Left lung (tissue), 10 donors: ENCODE results near the gene PDCL3. TPM values are rescaled to one million over a fixed set of nuclear protein-coding genes. Genes with fewer than 3 reads are reported as not detected.
A peak's percentile ranks its signal among the peaks of the same experiment; 100 is the strongest.

Experiments
- ATAC-seq: fragments of 200-7000 bp; cut with Tn5 transposase; one replicate; pipeline ENCODE4 v1.9.1; 2020; ENCODE audit warnings: moderate library complexity
- DNase-seq, 4 donors: peaks; one replicate each; pipeline ENCODE4 v3.0.0-alpha.2; 2013 to 2020
- H3K27ac ChIP-seq, 2 donors: fragments of 200-600 bp; sonication (generic) in 1 of 2; one replicate each; pipeline versions ENCODE4 v1.5.0 to v1.8.0; 2020 to 2021
- H3K27me3 ChIP-seq, 2 donors: fragments of 200-600 bp; sonication (generic) in 1 of 2; one replicate each; pipeline versions ENCODE4 v1.5.0 to v1.8.0; 2020 to 2021
- H3K36me3 ChIP-seq, 2 donors: fragments of 200-600 bp; sonication (generic) in 1 of 2; one replicate each; pipeline versions ENCODE4 v1.5.0 to v1.8.0; 2020 to 2021
- H3K4me1 ChIP-seq, 2 donors: fragments of 200-600 bp; one replicate each; pipeline ENCODE4 v1.8.0; 2021
- H3K4me3 ChIP-seq, 2 donors: fragments of 200-600 bp; sonication (generic) in 1 of 2; one replicate each; pipeline versions ENCODE4 v1.5.0 to v1.8.0; 2020 to 2021; ENCODE audit warnings: mild to moderate bottlenecking in 1 of 2
- H3K9me3 ChIP-seq, 2 donors: fragments of 200-600 bp; sonication (generic) in 1 of 2; one replicate each; pipeline versions ENCODE4 v1.5.0 to v1.8.0; 2020 to 2021
- CTCF ChIP-seq, 2 donors: fragments of 200-600 bp; sonication (generic) in 1 of 2; IDR thresholded peaks; one replicate each; pipeline versions ENCODE4 v1.5.0 to v1.8.0; 2021; ENCODE audit warnings: antibody characterized with exemption in 2 of 2
- intact Hi-C, 2 donors: fragments of 100-400 bp; cut with DNase I; formaldehyde crosslinking; loops; one replicate each; pipeline versions ENCODE4 v1.11.2 to v1.14.2; 2022
- polyA plus RNA-seq, 6 donors: library from polyadenylated mRNA; unstranded; fragments of 120-200 nt; gene quantifications; one replicate each; pipeline ENCODE4 v1.2.1, GENCODE V29; 2013; ENCODE audit not compliant: insufficient read length in 6 of 6
- total RNA-seq, 2 donors: library from RNA; stranded (reverse); fragmentation: NEBNext Ultra II Directional; extraction: Animal tissue kit (Norgen Biotek cat#: 25700); gene quantifications; one replicate each; pipeline ENCODE4 v1.2.1, GENCODE V29; 2021
- donor health status: DM: no; HTN: yes; CAD: no.
- donor health status: DM: no; HTN: no; CAD: no.

PDCL3 gene
- total and polyA plus RNA-seq, 8 donors = 17.8 to 29.2 (median 27.4) TPM

DNA sequence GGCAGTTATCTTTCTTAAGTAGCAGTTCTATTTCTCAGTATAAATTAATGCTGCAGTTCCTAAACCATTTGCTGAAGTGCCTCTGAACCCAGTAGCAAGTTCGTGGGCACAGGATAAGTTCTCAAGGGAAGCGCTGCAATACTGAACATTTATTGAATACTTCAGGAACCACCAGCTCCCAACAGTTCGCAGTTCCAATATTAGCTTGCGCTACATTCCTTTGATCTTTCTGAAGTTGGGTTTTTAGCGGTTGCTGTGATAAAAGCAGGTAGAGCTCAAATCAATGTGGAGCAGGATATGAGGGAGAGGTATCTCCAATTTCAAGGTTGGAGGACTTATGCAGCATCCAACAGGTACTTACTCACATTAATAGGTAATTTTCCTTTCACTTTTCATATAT is 33.7 kb downstream of the PDCL3 start:
- TF ChIP-seq CTCF (IDR thresholded peaks at IDR 0.05) = no peak
- DNase-seq (no peak), ATAC-seq (no peak)
- no peaks in the 10 kb centered on the region for H3K9me3 ChIP-seq
- H3K36me3 ChIP-seq = no peaks in the 10 kb centered on the region
- no peak overlapping the region for H3K27ac ChIP-seq
- H3K4me3 ChIP-seq = no peak overlapping the region
- no peaks in the 10 kb centered on the region for H3K27me3 ChIP-seq
- intact Hi-C loops = no loop called here
- H3K4me1 ChIP-seq = no peaks in the 10 kb centered on the region

DNA sequence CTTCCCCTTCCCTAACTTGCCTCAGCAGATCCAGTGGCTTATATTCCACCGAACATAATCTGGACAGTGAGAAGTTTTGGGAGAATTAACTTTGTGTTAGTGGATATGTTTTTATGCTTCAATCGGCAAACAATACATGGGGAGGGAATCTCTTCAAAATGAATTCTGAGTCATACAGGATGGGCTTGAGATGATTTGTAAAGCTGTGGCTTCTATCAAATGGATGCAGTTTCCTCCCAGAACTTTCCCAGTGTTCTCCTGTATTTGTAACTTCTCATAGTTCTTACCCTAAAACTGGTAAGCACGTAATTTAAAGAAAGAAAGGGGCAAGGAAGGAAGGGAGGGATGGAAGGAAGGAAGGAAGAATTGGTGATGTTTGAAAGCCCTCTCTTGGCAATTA is 36.8 kb downstream of the PDCL3 start:
- no peaks in the 10 kb centered on the region for H3K9me3 ChIP-seq
- no peak for TF ChIP-seq CTCF (IDR thresholded peaks at IDR 0.05)
- no peak overlapping the region for H3K27ac ChIP-seq
- DNase-seq (no peak), ATAC-seq (no peak)
- no peaks in the 10 kb centered on the region for H3K36me3 ChIP-seq
- intact Hi-C loops = no loop called here
- no peak overlapping the region for H3K4me3 ChIP-seq
- H3K27me3 ChIP-seq = no peaks in the 10 kb centered on the region
- H3K4me1 ChIP-seq = no peaks in the 10 kb centered on the region

DNA sequence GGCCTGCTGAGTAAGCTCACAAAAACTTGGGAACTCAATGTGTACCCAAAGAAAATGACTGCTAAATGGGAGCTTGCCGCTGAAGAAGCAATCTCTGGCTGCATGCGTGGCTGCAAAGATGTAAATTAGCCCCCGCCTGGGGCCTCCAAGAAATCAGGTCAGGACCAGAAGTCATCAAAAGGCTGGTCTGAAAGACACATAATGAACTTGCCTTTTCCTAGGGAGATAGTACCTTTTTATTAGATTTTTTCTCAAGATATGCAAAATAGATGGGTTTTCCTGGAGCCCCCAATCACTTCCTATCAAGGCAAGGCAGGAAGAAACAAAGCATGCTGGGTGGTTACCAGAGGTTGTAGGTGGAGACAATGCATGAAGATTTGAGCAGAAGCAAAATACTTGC is 38.9 kb downstream of the PDCL3 start:
- no peaks in the 10 kb centered on the region for H3K27me3 ChIP-seq
- no peak overlapping the region for H3K4me3 ChIP-seq
- intact Hi-C loops = no loop called here

GRCh38 chr2:100603414-100603813 is 40.6 kb downstream of the PDCL3 start:
- Histone ChIP-seq H3K27me3 (no peaks in the 10 kb centered on the region), H3K27ac (no peak overlapping the region), H3K4me1 (no peaks in the 10 kb centered on the region), H3K9me3 (no peaks in the 10 kb centered on the region), H3K4me3 (no peak overlapping the region), H3K36me3 (no peaks in the 10 kb centered on the region)
- intact Hi-C loops = no loop called here
- no peak for TF ChIP-seq CTCF (IDR thresholded peaks at IDR 0.05)
- no peak for DNase-seq
- no peak for ATAC-seq

More for the DNA sequence above, 38.9 kb downstream of the PDCL3 start:
- DNase-seq (no peak), ATAC-seq (no peak)
- Histone ChIP-seq H3K9me3 (no peaks in the 10 kb centered on the region), H3K36me3 (no peaks in the 10 kb centered on the region), H3K27ac (no peak overlapping the region), H3K4me1 (no peaks in the 10 kb centered on the region)
- TF ChIP-seq CTCF (IDR thresholded peaks at IDR 0.05) = no peak

GRCh38 chr2:100603948-100604633 is 41.3 kb downstream of the PDCL3 start:
- no peaks in the 10 kb centered on the region for H3K4me1 ChIP-seq
- TF ChIP-seq CTCF (IDR thresholded peaks at IDR 0.05) = no peak

More at GRCh38 chr2:100603948-100604633, 41.3 kb downstream of the PDCL3 start:
- ATAC-seq = peak; percentile 31
- H3K27me3 ChIP-seq = no peaks in the 10 kb centered on the region
- H3K4me3 ChIP-seq = no peak overlapping the region
- no peaks in the 10 kb centered on the region for H3K36me3 ChIP-seq
- no peak overlapping the region for H3K27ac ChIP-seq
- intact Hi-C loops = no loop called here
- DNase-seq = no peak
- no peaks in the 10 kb centered on the region for H3K9me3 ChIP-seq
